VCaP (cell line): ENCODE data around the gene PRKCH.

Experiments used
- H3K27ac ChIP-seq: fragments of 450-650 bp; 2 replicates; pipeline ENCODE4 v1.5.1; 2017
- TF ChIP-seq, protein P1 (sequence below): fragments of 450-650 bp; conservative IDR thresholded peaks from 2 replicates; pipeline ENCODE4 v1.5.1; 2017; ENCODE audit warnings: mild to moderate bottlenecking, moderate library complexity

The PRKCH gene

GRCh38 chr14:61322799-61323290 lies 1.5 kb downstream of the PRKCH start:
- TF ChIP-seq, protein P1, sequence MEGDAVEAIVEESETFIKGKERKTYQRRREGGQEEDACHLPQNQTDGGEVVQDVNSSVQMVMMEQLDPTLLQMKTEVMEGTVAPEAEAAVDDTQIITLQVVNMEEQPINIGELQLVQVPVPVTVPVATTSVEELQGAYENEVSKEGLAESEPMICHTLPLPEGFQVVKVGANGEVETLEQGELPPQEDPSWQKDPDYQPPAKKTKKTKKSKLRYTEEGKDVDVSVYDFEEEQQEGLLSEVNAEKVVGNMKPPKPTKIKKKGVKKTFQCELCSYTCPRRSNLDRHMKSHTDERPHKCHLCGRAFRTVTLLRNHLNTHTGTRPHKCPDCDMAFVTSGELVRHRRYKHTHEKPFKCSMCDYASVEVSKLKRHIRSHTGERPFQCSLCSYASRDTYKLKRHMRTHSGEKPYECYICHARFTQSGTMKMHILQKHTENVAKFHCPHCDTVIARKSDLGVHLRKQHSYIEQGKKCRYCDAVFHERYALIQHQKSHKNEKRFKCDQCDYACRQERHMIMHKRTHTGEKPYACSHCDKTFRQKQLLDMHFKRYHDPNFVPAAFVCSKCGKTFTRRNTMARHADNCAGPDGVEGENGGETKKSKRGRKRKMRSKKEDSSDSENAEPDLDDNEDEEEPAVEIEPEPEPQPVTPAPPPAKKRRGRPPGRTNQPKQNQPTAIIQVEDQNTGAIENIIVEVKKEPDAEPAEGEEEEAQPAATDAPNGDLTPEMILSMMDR, result no peak

GRCh38 chr14:61323970-61324369 lies 2.6 kb downstream of the PRKCH start:
- TF ChIP-seq, protein P1, result no peak
- peak overlapping the region; percentile 92; the same call in 1 of the 2 replicates for H3K27ac ChIP-seq

More at GRCh38 chr14:61322799-61323290, 1.5 kb downstream of the PRKCH start:
- peak overlapping the region; percentile 92 for H3K27ac ChIP-seq

- TF ChIP-seq, protein P1, result no peak
- no peak overlapping the region for H3K27ac ChIP-seq
Measured at GRCh38 chr14:61325166-61325565, 3.8 kb downstream of the PRKCH start.

- no peak overlapping the region for H3K27ac ChIP-seq
- TF ChIP-seq, protein P1, result no peak
Measured at GRCh38 chr14:61326146-61326545, 4.8 kb downstream of the PRKCH start.

DNA sequence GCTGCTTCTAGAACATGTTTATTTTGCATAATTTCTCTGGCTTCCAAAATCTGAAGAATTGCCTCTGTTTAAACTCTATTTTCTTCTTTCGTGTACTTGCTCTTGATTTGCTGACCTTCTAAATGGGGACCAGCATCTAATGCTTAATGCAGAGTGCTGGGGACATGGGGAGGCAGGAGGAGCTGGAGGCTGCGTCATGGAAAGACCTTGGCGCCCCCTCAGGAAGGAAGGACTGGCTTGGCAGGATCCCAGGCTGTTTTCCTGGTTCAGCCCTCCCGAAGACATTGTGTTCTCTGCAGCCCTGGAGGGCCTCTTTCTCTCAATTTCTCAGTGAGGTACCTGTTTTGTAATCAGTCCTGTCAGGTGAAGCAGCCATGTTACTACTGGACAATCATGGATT lies 5.5 kb downstream of the PRKCH start:
- H3K27ac ChIP-seq, result peak overlapping the region; percentile 44
- TF ChIP-seq, protein P1, result no peak

- H3K27ac ChIP-seq, result no peak overlapping the region
- TF ChIP-seq, protein P1, result no peak
Measured at GRCh38 chr14:61328626-61329262, 7.4 kb downstream of the PRKCH start.

GRCh38 chr14:61329478-61330051 lies 8.2 kb downstream of the PRKCH start:
- H3K27ac ChIP-seq, result no peak overlapping the region
- TF ChIP-seq, protein P1, result no peak
